ENCODE results near the gene TLE4.

The TLE4 gene

GRCh38 chr9:79616971-79617370, 45.2 kb downstream of the TLE4 start:
- no peak overlapping the region for H2AFZ ChIP-seq (ENCODE audit: low read depth, low read length)
- H3K9me3 ChIP-seq (ENCODE audit: low read length) = no peaks in the 10 kb centered on the region
- no peaks in the 10 kb centered on the region for H3K27me3 ChIP-seq (ENCODE audit: insufficient read depth, low read length)
- H3K36me3 ChIP-seq (ENCODE audit: insufficient read depth, low read length) = peaks cover 38% of the 10 kb centered on the region
- peaks cover 17% of the 10 kb centered on the region for H3K4me1 ChIP-seq (ENCODE audit: insufficient read depth, low read length)
- no peak overlapping the region for H3K4me3 ChIP-seq (ENCODE audit: low read length)

- Histone ChIP-seq H3K4me3 (ENCODE audit: low read length) (no peak overlapping the region), H2AFZ (ENCODE audit: low read depth, low read length) (no peak overlapping the region), H3K36me3 (ENCODE audit: insufficient read depth, low read length) (peaks cover 38% of the 10 kb centered on the region), H3K9me3 (ENCODE audit: low read length) (no peaks in the 10 kb centered on the region), H3K4me1 (ENCODE audit: insufficient read depth, low read length) (peaks cover 13% of the 10 kb centered on the region), H3K27me3 (ENCODE audit: insufficient read depth, low read length) (no peaks in the 10 kb centered on the region)
These were observed 45.6 kb downstream of the TLE4 start for GRCh38 chr9:79617395-79617794.

GRCh38 chr9:79619930-79620329, 48.2 kb downstream of the TLE4 start:
- peaks cover 13% of the 10 kb centered on the region for H3K4me1 ChIP-seq (ENCODE audit: insufficient read depth, low read length)
- H3K27me3 ChIP-seq (ENCODE audit: insufficient read depth, low read length) = no peaks in the 10 kb centered on the region
- H3K36me3 ChIP-seq (ENCODE audit: insufficient read depth, low read length) = peaks cover 21% of the 10 kb centered on the region
- H3K4me3 ChIP-seq (ENCODE audit: low read length) = no peak overlapping the region
- H3K9me3 ChIP-seq (ENCODE audit: low read length) = no peaks in the 10 kb centered on the region
- no peak overlapping the region for H2AFZ ChIP-seq (ENCODE audit: low read depth, low read length)

GRCh38 chr9:79621916-79622575, 50.3 kb downstream of the TLE4 start:
- Histone ChIP-seq H3K27me3 (ENCODE audit: insufficient read depth, low read length) (no peaks in the 10 kb centered on the region), H3K4me3 (ENCODE audit: low read length) (no peak overlapping the region), H3K36me3 (ENCODE audit: insufficient read depth, low read length) (peaks cover 17% of the 10 kb centered on the region), H2AFZ (ENCODE audit: low read depth, low read length) (no peak overlapping the region), H3K9me3 (ENCODE audit: low read length) (no peaks in the 10 kb centered on the region), H3K4me1 (ENCODE audit: insufficient read depth, low read length) (peaks cover 12% of the 10 kb centered on the region)

GRCh38 chr9:79623799-79624721, 52.3 kb downstream of the TLE4 start:
- Histone ChIP-seq H3K27me3 (ENCODE audit: insufficient read depth, low read length) (no peaks in the 10 kb centered on the region), H3K4me1 (ENCODE audit: insufficient read depth, low read length) (peaks cover 32% of the 10 kb centered on the region), H2AFZ (ENCODE audit: low read depth, low read length) (no peak overlapping the region), H3K9me3 (ENCODE audit: low read length) (no peaks in the 10 kb centered on the region), H3K4me3 (ENCODE audit: low read length) (no peak overlapping the region), H3K36me3 (ENCODE audit: insufficient read depth, low read length) (peaks cover 18% of the 10 kb centered on the region)

GRCh38 chr9:79629721-79630120, 58.0 kb downstream of the TLE4 start:
- peaks cover 52% of the 10 kb centered on the region for H3K4me1 ChIP-seq (ENCODE audit: insufficient read depth, low read length)
- no peak overlapping the region for H3K4me3 ChIP-seq (ENCODE audit: low read length)
- H3K36me3 ChIP-seq (ENCODE audit: insufficient read depth, low read length) = peaks cover 20% of the 10 kb centered on the region
- H2AFZ ChIP-seq (ENCODE audit: low read depth, low read length) = no peak overlapping the region
- H3K9me3 ChIP-seq (ENCODE audit: low read length) = no peaks in the 10 kb centered on the region
- H3K27me3 ChIP-seq (ENCODE audit: insufficient read depth, low read length) = no peaks in the 10 kb centered on the region

GRCh38 chr9:79630521-79631403, 59.0 kb downstream of the TLE4 start:
- Histone ChIP-seq H2AFZ (ENCODE audit: low read depth, low read length) (no peak overlapping the region), H3K4me3 (ENCODE audit: low read length) (no peak overlapping the region), H3K36me3 (ENCODE audit: insufficient read depth, low read length) (peaks cover 20% of the 10 kb centered on the region), H3K27me3 (ENCODE audit: insufficient read depth, low read length) (no peaks in the 10 kb centered on the region), H3K4me1 (ENCODE audit: insufficient read depth, low read length) (peaks cover 52% of the 10 kb centered on the region), H3K9me3 (ENCODE audit: low read length) (no peaks in the 10 kb centered on the region)

GRCh38 chr9:79632060-79632459, 60.3 kb downstream of the TLE4 start:
- no peaks in the 10 kb centered on the region for H3K27me3 ChIP-seq (ENCODE audit: insufficient read depth, low read length)
- peaks cover 20% of the 10 kb centered on the region for H3K36me3 ChIP-seq (ENCODE audit: insufficient read depth, low read length)
- H3K9me3 ChIP-seq (ENCODE audit: low read length) = no peaks in the 10 kb centered on the region
- H2AFZ ChIP-seq (ENCODE audit: low read depth, low read length) = no peak overlapping the region
- no peak overlapping the region for H3K4me3 ChIP-seq (ENCODE audit: low read length)
- peaks cover 54% of the 10 kb centered on the region for H3K4me1 ChIP-seq (ENCODE audit: insufficient read depth, low read length)

GRCh38 chr9:79632705-79633104, 60.9 kb downstream of the TLE4 start:
- Histone ChIP-seq H3K27me3 (ENCODE audit: insufficient read depth, low read length) (no peaks in the 10 kb centered on the region), H2AFZ (ENCODE audit: low read depth, low read length) (no peak overlapping the region), H3K36me3 (ENCODE audit: insufficient read depth, low read length) (peaks cover 20% of the 10 kb centered on the region), H3K4me1 (ENCODE audit: insufficient read depth, low read length) (peaks cover 47% of the 10 kb centered on the region), H3K4me3 (ENCODE audit: low read length) (no peak overlapping the region), H3K9me3 (ENCODE audit: low read length) (no peaks in the 10 kb centered on the region)

GRCh38 chr9:79633558-79633957, 61.8 kb downstream of the TLE4 start:
- no peak overlapping the region for H3K4me3 ChIP-seq (ENCODE audit: low read length)
- no peak overlapping the region for H2AFZ ChIP-seq (ENCODE audit: low read depth, low read length)
- no peaks in the 10 kb centered on the region for H3K9me3 ChIP-seq (ENCODE audit: low read length)
- peaks cover 39% of the 10 kb centered on the region for H3K4me1 ChIP-seq (ENCODE audit: insufficient read depth, low read length)
- no peaks in the 10 kb centered on the region for H3K27me3 ChIP-seq (ENCODE audit: insufficient read depth, low read length)
- H3K36me3 ChIP-seq (ENCODE audit: insufficient read depth, low read length) = peaks cover 21% of the 10 kb centered on the region

- peaks cover 2% of the 10 kb centered on the region for H3K9me3 ChIP-seq (ENCODE audit: low read length)
- H3K4me3 ChIP-seq (ENCODE audit: low read length) = no peak overlapping the region
- no peaks in the 10 kb centered on the region for H3K27me3 ChIP-seq (ENCODE audit: insufficient read depth, low read length)
- H3K4me1 ChIP-seq (ENCODE audit: insufficient read depth, low read length) = peaks cover 11% of the 10 kb centered on the region
- no peak overlapping the region for H2AFZ ChIP-seq (ENCODE audit: low read depth, low read length)
- peaks cover 36% of the 10 kb centered on the region for H3K36me3 ChIP-seq (ENCODE audit: insufficient read depth, low read length)
These were observed 65.6 kb downstream of the TLE4 start for GRCh38 chr9:79637177-79637925.

GRCh38 chr9:79638806-79639205, 67.0 kb downstream of the TLE4 start:
- H3K4me3 ChIP-seq (ENCODE audit: low read length) = no peak overlapping the region
- peaks cover 5% of the 10 kb centered on the region for H3K4me1 ChIP-seq (ENCODE audit: insufficient read depth, low read length)
- peaks cover 2% of the 10 kb centered on the region for H3K9me3 ChIP-seq (ENCODE audit: low read length)
- H2AFZ ChIP-seq (ENCODE audit: low read depth, low read length) = no peak overlapping the region
- H3K27me3 ChIP-seq (ENCODE audit: insufficient read depth, low read length) = no peaks in the 10 kb centered on the region
- peaks cover 43% of the 10 kb centered on the region for H3K36me3 ChIP-seq (ENCODE audit: insufficient read depth, low read length)

Measured in neuron (in vitro differentiated cells).